T-helper 1 cell treated with Interleukin-12 subunit alpha and Interleukin-12 subunit beta and Interleukin-4 antibody, amounts not matched to agents 30 ng/mL and 1 ng/mL, for 36 hours (primary cell): Measurements from ENCODE around the gene TAL1. TPM values are rescaled to one million over a fixed set of nuclear protein-coding genes. Genes with fewer than 3 reads are reported as not detected.

Experiments used
- intact Hi-C: fragments of 100-400 bp; cut with micrococcal nuclease; formaldehyde crosslinking; loops from one replicate; pipeline ENCODE4 v1.15.1; 2024
- total RNA-seq: library from RNA; stranded (reverse); gene quantifications from 2 replicates; pipeline ENCODE4 v1.2.3, GENCODE V29; 2022

The TAL1 gene
- total RNA-seq, 1 donor from 2014 or later = not detected

DNA sequence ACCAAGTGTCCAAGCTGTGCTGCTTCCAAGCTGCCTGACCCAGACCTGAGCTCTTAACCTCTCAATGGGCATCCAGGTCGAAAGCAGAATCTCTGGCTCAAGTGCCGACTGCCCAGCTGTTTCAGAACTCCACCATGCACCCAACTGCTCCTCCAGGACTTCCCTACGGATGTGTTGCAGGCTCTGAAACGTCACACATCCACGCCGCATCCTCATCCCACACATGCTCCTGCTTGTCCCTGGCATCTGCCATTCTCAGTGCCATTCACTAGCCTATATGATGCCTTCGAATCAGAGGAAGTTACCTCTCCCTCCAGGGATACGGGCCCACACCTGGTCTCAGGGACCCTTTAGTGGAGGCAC lies 53.4 kb downstream of the TAL1 start:
- intact Hi-C loops = loop anchor here (1.0 to 5.0 kb wide), 5 partner anchors 53 to 534 kb away; no protein-coding TSS in a partner anchor

GRCh38 chr1:47178020-47178419 lies 54.0 kb downstream of the TAL1 start:
- intact Hi-C loops = loop anchor here (5.0 kb wide), 1 partner anchor 534 kb away; no protein-coding TSS in a partner anchor

DNA sequence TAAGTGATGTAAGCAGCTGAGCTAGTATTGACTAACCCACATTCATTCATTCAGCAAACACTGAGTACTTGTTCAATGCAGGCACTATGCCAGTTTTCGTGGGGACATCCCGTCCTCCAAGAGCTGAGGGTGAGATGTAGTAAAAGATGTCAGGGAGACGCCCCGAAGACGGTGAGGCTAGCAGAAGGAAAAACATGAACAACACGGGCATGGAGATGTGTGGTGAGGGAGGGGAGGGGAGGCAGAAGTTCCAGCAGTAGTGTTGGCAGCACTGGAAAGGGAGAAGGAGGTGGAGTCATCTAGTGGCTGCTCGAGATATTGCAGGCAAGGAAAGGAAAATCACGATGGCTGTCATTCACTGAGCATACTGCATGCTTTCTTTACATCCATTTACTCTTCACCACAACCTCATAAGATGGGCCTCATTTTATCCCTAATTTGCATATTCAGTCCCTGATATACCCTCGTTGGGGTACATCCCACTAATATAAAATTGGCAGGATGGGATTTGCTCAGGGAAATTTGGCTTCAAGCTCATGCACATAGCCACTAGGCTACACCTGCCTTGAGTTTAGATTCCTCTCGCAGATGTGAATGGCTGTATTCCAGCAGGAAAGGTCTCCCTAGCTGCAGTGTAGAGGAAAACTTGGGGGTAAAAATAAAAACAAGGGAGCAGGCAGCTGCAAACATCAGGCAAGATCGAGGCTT lies 56.6 kb downstream of the TAL1 start:
- intact Hi-C loops = loop anchor here (2.0 to 5.0 kb wide), 2 partner anchors 537 to 643 kb away; no protein-coding TSS in a partner anchor

- intact Hi-C loops = loop anchor here (2.0 to 5.0 kb wide), 2 partner anchors 538 to 642 kb away; no protein-coding TSS in a partner anchor
These were observed 57.4 kb downstream of the TAL1 start for GRCh38 chr1:47174656-47175020.

- intact Hi-C loops = no loop called here
These were observed 59.2 kb downstream of the TAL1 start for GRCh38 chr1:47172782-47173181.

Other genes with a start within 250 kb of the TAL1 start
- not detected in 2 replicates for gene CYP4X1, start 208.6 kb downstream of the TAL1 start, total RNA-seq
- gene CYP4Z1, start 165.0 kb downstream of the TAL1 start, total RNA-seq = not detected in 2 replicates
- not detected in 2 replicates for gene CYP4A22, start 94.8 kb downstream of the TAL1 start, total RNA-seq
- not detected in 2 replicates for gene PDZK1IP1, start 42.2 kb downstream of the TAL1 start, total RNA-seq
- gene STIL, start 81.9 kb upstream of the TAL1 start, total RNA-seq = 28.4 and 32.0 TPM in 2 replicates
- gene CMPK1, start 101.6 kb upstream of the TAL1 start, total RNA-seq = 98.2 and 101 TPM in 2 replicates
- not detected in 2 replicates for gene FOXE3, start 184.1 kb upstream of the TAL1 start, total RNA-seq
- 0.20 and 0.27 TPM in 2 replicates for gene FOXD2, start 205.8 kb upstream of the TAL1 start, total RNA-seq